AG20443 (cell line): ENCODE measurements around the gene MAP9.
"Not testable (repeated sequence)": the region's sequence is repeated elsewhere in the genome, so short reads cannot be mapped to it uniquely, and the experiment has no call there.

Experiments used
- DNase-seq: peaks from one replicate; pipeline ENCODE4 v3.0.0; 2012; ENCODE audit warnings: low spot score, mixed read lengths

MAP9 gene

GRCh38 chr4:155342142-155342541 lies 34.6 kb downstream of the MAP9 start:
- DNase-seq, result peak; percentile 12

DNA sequence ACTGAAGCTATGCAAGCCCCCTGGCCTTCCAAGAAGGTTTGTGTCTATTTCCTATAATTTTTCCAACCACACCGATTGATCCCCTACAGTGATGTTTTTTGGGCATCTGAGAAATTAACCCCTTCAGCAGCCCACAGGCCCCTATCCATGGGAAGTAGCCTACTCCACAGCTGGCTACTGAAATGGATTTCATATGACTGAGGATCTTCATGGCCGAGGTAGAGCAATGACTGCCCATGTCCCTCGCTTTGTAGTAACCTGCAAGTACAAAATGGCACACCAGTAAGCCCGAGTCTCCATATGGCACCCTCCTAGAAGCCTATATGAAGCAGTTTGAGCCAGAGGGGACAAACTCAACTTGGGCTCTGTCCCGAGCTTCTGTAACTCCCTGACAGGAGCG lies 36.8 kb downstream of the MAP9 start:
- DNase-seq, result no peak

DNA sequence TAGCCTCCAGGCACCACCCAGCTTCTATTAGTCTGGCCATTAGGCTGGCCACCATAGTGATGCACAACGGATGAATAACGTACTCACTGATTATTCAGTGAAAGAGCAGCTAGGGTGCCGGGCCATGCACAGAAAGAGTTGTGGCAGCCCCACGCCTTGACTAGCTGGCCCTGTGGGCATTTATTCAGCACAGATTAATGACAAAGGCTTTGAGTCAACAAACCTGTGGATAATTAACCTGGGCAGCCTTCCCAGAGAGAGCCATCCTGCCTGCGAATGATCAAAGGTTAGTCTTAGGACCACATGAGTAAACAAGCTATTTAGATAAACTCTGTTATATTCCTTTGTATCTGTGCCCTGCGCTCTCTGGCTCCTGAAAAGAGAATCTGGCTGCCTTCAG lies 37.2 kb downstream of the MAP9 start:
- DNase-seq, result no peak

- no peak for DNase-seq
These were observed 38.6 kb downstream of the MAP9 start for GRCh38 chr4:155338196-155338595.

GRCh38 chr4:155336242-155336641 lies 40.5 kb downstream of the MAP9 start:
- DNase-seq, result no peak

DNA sequence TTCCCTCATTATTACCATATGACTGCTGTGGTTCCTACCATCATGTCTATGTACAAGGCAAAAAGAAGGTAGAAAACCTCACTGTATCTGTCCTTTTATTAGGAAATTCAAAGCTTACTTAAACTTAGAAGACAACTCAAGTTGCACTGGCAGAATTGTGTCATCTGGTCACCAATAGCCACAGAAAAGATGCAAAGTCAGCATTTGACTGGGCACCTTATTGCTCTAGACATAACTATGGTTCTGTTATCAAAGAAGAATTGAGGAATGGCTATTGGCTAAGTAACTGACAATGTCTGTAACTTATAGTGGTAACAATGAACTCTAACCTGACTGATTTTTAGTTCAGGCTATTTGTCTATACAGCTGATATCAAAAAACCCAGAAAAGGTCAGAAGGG lies 45.3 kb downstream of the MAP9 start:
- no peak for DNase-seq

DNA sequence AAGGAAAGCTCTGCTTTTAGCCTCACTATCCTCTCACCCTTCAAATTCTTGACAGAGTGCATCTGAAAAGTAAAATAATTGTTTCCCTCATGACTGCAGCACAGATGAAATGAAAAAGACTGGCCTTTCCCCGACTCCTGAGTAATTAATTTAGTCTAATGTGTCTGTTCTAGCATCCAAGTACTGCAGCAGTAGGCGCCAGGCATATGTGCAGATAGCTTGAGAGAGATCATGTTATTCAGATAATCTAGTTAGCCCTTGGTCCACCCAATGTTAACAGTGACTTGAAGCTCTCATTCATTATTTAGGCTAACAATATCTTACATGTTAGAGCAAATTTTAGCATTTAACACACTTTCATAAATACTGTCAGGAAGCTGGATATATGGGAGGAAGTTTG lies 54.0 kb downstream of the MAP9 start:
- no peak for DNase-seq

DNA sequence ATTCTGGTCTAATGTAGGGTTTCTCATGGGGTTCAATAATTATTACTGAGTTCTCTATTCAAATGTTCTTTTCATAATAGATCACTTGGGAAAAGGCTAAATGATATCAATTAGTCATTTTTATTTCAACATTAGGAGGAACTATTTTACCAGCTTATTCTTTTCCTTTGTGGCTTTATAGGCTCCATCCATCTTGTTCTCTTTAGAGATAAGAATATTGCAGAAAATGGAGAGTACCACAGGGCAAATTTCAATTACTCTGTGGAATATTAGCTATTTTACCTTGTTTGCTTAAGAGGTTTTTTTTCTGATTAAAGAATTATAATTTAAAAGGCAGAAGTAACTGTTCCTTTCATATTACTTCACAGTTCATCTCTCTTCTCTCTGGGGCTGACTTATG lies 55.8 kb downstream of the MAP9 start:
- no peak for DNase-seq

DNA sequence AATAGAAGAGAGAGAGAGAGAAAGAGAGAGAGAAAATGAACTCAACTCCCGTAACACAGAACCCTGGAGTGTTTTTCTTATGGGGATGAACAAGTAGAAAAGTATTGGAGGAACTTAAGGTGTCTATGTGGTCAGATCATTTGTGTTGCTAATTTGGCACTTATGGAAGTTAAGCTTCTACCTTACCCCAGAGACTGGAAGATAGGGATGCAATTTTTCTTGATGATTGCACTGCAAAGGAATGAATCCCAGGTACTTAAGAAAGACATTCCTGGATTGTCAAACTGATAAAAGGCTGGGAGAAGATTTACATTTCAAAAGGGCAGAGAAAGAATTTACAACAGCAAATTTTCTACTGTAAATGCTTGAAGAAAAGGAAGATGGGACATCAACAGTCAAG lies 57.2 kb downstream of the MAP9 start:
- DNase-seq, result no peak

- not testable (repeated sequence) for DNase-seq
These were observed 64.7 kb downstream of the MAP9 start for GRCh38 chr4:155312027-155312426.

DNA sequence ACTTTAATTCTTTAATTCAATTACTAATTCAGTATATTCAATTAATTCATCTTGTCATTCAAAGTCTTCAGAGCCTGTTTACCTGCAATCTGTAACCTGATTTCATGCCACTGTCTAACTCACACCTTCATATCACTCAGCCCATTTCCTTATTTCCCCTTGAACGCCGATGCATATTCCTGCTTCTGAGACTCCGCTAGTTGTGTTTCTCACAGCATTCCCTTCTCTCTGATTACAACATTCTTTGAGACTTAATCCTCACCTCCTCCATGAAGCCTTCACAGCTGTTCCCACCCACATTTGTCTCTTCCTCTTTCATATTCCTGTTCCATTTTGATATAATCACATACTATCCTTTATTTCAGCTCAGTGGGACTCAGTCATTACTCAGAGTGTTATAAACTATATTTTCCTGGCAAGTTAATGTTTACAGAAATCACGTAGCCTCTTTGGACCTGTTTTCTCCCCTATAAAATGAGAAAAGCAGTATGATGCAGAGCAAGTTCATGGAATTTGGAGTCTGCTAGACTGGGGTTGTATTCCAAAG lies 69.0 kb downstream of the MAP9 start:
- DNase-seq, result no peak

- no peak for DNase-seq
These were observed 71.1 kb downstream of the MAP9 start for GRCh38 chr4:155305619-155306018.

- no peak for DNase-seq
These were observed 72.4 kb downstream of the MAP9 start for GRCh38 chr4:155304375-155304774.

GRCh38 chr4:155299103-155299502 lies 77.7 kb downstream of the MAP9 start:
- DNase-seq, result no peak
